Fibroblast of the aortic adventitia (primary cell): ENCODE data around the gene GPR152. TPM values are rescaled to one million over a fixed set of nuclear protein-coding genes. Genes with fewer than 3 reads are reported as not detected.
"Not testable (repeated sequence)": the region's sequence is repeated elsewhere in the genome, so short reads cannot be mapped to it uniquely, and the experiment has no call there.

ENCODE experiments used
- DNase-seq: peaks from one replicate; pipeline ENCODE4 v3.0.0-alpha.2; 2010; ENCODE audit warnings: low read depth
- H3K4me3 ChIP-seq: 2 replicates; pipeline ENCODE4 v1.5.1; 2011; ENCODE audit warnings: low read depth, mild to moderate bottlenecking, control low read depth, low read length, moderate library complexity
- total RNA-seq: library from RNA; depleted of rRNA; stranded (reverse); fragments of >200 nt; gene quantifications from 2 replicates; pipeline ENCODE4 v1.2.3, GENCODE V29; 2012; ENCODE audit warnings: low replicate concordance
- TF ChIP-seq, protein P1 (sequence below): IDR thresholded peaks from 2 replicates; pipeline ENCODE4 v1.5.1; 2011; ENCODE audit warnings: mild to moderate bottlenecking, low read length, control low read depth, inconsistent platforms; ENCODE audit not compliant: insufficient read depth

GPR152 gene
- total RNA-seq, 1 donor = not detected

- no peak overlapping the region for H3K4me3 ChIP-seq
- TF ChIP-seq, protein P1, sequence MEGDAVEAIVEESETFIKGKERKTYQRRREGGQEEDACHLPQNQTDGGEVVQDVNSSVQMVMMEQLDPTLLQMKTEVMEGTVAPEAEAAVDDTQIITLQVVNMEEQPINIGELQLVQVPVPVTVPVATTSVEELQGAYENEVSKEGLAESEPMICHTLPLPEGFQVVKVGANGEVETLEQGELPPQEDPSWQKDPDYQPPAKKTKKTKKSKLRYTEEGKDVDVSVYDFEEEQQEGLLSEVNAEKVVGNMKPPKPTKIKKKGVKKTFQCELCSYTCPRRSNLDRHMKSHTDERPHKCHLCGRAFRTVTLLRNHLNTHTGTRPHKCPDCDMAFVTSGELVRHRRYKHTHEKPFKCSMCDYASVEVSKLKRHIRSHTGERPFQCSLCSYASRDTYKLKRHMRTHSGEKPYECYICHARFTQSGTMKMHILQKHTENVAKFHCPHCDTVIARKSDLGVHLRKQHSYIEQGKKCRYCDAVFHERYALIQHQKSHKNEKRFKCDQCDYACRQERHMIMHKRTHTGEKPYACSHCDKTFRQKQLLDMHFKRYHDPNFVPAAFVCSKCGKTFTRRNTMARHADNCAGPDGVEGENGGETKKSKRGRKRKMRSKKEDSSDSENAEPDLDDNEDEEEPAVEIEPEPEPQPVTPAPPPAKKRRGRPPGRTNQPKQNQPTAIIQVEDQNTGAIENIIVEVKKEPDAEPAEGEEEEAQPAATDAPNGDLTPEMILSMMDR = no peak
Observed at GRCh38 chr11:67486481-67487195, 34.1 kb upstream of the GPR152 start.

DNA sequence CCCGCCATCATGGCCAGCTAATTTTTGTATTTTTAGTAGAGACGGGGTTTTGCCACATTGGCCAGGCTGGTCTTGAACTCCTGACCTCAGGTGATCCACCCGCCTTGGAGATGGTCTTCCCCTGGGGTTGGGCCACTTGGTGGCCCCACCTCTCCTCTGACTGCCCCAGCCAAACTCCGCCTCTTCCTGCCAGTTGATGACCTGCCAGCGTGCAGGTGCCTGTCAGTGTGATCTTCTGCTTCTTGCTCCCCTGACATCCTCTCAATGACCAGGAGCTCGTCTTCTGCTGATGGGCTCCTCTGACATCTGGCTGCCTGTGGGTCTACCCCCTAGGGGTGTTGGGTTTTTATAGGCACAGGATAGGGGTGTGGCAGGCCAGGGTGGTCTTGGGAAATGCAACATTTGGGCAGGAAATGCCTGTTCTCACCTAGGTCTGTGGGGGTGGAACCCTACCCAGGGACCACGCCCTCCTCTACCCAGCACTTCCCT lies 33.4 kb upstream of the GPR152 start:
- not testable (repeated sequence) for DNase-seq, H3K4me3 ChIP-seq

More at GRCh38 chr11:67486481-67487195, 34.1 kb upstream of the GPR152 start:
- no peak for DNase-seq

GRCh38 chr11:67484847-67485311 lies 32.4 kb upstream of the GPR152 start:
- TF ChIP-seq, protein P1 = no peak
- DNase-seq = no peak

DNA sequence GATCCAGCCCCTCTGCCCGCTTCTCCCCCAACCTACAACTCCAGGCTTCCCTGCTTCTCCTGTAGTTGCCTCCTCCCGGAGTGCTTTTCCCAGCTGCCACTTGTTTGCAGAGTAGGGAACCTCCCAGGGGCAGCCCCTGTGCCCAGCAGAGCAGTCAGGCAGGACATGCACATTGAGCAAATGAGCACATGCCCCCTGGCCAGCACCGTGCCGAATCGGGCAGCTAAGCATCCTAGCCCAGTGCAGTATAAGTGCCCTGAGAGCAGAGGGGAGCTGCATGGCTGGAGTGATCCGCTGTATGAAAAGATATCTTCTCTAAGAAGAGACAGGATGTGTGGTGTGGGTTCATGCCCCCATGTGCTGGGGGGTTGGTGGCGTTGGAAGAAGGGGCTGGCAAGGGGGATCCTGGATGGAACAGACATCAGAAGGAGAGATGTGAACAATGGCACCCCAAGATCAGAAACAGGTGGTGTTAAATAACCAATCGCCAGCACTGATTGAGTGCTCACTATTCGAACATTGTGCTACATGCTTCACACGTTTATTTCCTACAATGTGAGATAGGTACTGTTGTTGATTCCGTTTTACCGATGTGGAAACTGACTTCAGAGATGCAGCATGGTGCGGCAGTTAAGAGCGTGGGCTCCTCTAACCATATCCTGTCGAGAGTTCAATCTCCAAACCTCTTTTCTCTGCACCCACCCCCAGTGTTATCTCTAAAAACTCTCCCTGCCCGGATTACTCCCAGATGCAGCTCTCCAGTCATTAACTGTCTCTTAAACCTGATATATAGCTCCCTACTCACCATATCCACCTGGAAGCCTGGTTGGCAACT lies 31.5 kb upstream of the GPR152 start:
- DNase-seq = no peak
- TF ChIP-seq, protein P1 = no peak
- peak overlapping the region; percentile 80 for H3K4me3 ChIP-seq

More at GRCh38 chr11:67484847-67485311, 32.4 kb upstream of the GPR152 start:
- H3K4me3 ChIP-seq = no peak overlapping the region

- TF ChIP-seq, protein P1 = peak; percentile 44
- peak; percentile 98 for DNase-seq
- H3K4me3 ChIP-seq = peak within 1 kb of the TSS; percentile 80
Observed at GRCh38 chr11:67482827-67483798, 30.6 kb upstream of the GPR152 start, which contains the start of gene AIP. Gene AIP (plus strand): TSS chr11:67483026. CDS start chr11:67483159, 133 bp downstream.

- TF ChIP-seq, protein P1 = no peak
- no peak for DNase-seq
- peak overlapping the region; percentile 80 for H3K4me3 ChIP-seq
Observed at GRCh38 chr11:67482275-67482826, 29.8 kb upstream of the GPR152 start.

GRCh38 chr11:67477344-67478050 lies 25.0 kb upstream of the GPR152 start:
- H3K4me3 ChIP-seq, DNase-seq: not testable (repeated sequence)

DNA sequence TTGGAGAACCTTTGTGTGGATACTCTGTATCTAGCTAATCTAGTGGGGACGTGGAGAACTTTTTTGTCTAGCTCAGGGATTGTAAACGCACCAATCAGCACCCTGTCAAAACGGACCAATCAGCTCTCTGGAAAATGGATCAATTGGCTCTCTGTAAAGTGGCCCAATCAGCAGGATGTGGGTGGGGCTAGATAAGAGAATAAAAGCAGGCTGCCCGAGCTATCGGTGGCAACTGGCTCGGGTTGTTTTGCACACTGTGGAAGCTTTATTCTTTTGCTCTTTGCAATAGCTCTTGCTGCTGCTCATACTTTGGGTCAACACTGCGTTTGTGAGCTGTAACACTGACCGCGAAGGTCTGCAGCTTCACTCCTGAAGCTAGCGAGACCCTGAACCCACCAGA lies 24.2 kb upstream of the GPR152 start:
- not testable (repeated sequence) for DNase-seq, H3K4me3 ChIP-seq
